HG03520 (cell line): ENCODE measurements around the gene C10orf62.
"Not testable (repeated sequence)": the region's sequence is repeated elsewhere in the genome, so short reads cannot be mapped to it uniquely, and the experiment has no call there.

Experiments used
- ATAC-seq: cut with Tn5 transposase; IDR thresholded peaks from one replicate; pipeline ENCODE4 v1.9.1; 2021; ENCODE audit warnings: mild to moderate bottlenecking, moderate library complexity; ENCODE audit not compliant: unreplicated experiment

C10orf62 gene

DNA sequence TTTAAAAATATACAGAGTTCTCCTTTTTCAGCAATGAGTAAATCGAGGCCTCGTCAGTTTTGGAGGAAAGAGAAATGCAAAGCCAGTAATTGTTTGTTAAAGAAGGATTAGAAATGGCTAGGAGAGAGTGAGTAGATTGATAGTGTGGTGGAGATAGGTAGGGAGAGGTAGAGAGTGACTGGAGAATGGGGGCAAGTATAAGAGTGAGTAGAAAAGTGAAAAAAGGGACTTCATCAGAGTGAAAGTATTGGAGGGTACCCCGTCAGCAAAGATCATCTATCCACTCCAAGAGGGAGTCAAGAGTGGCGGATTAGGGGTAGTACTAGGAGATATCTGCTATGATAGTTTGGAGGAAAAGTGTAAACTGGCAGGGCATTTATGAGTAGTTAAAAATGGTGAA lies 26.2 kb upstream of the C10orf62 start:
- no peak for ATAC-seq

- no peak for ATAC-seq
Measured at GRCh38 chr10:97564776-97565175, 24.7 kb upstream of the C10orf62 start.

DNA sequence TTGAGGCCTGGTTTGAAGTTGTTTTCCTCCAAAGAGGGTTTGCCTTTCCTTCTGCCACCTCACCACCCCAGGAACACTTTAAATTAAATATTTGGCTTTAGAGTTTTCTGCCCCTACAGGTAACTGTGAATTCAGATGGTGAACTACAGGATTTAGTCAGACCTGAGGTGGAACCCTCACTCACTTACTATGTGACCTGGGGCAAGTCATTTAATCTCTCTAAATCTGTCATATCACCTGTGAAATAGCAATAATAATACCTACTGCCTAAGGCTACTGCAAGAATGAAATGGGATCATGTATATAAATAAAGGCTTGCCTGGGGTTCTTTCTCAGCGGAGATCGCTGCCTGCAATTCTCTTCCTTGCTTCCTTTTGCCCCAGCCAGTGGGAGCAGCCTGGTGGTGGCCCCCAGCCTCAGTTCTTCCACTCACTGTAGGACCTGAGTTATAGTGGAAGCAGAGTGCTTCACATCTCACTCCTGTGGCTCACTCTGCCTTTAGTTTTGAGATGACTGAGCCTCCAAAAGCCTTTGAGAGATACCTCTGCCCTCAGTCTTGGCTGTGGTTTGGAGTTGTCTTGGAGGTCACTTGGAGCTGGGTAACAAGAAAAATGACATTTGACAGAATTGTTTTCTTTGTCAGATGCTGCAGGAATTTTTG lies 23.1 kb upstream of the C10orf62 start:
- no peak for ATAC-seq

DNA sequence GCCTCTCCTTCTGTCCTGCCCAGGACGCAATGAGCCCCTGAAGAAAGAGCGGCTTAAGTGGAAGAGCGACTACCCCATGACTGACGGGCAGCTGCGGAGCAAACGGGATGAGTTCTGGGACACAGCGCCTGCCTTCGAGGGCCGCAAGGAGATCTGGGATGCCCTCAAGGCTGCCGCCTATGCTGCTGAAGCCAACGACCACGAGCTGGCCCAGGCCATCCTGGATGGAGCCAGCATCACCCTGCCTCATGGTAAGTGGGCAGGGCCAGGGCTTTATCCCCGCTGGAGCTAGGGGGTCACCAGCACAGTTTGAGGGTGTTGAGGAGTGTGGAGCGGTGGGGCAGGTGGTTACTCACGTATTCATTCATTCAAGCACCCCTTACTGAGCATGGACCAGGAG lies 21.6 kb upstream of the C10orf62 start:
- ATAC-seq = no peak

DNA sequence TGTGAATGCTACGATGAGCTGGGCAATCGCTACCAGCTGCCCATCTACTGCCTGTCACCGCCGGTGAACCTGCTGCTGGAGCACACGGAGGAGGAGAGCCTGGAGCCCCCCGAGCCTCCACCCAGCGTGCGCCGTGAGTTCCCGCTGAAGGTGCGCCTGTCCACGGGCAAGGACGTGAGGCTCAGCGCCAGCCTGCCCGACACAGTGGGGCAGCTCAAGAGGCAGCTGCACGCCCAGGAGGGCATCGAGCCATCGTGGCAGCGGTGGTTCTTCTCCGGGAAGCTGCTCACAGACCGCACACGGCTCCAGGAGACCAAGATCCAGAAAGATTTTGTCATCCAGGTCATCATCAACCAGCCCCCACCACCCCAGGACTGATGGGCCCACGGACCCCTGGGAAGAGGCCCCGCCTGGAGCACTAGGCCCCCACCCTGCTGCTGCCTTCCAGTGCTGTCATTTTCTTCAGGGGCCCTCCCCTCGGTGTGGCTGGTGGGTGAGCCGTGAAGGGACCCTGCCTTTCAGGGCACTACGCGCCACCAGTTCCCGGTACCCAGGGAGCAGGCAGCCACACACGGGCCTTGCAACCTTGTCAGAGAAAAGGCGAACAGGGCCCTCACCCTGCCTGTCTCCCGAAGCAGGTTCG lies 19.3 kb upstream of the C10orf62 start:
- ATAC-seq = no peak

DNA sequence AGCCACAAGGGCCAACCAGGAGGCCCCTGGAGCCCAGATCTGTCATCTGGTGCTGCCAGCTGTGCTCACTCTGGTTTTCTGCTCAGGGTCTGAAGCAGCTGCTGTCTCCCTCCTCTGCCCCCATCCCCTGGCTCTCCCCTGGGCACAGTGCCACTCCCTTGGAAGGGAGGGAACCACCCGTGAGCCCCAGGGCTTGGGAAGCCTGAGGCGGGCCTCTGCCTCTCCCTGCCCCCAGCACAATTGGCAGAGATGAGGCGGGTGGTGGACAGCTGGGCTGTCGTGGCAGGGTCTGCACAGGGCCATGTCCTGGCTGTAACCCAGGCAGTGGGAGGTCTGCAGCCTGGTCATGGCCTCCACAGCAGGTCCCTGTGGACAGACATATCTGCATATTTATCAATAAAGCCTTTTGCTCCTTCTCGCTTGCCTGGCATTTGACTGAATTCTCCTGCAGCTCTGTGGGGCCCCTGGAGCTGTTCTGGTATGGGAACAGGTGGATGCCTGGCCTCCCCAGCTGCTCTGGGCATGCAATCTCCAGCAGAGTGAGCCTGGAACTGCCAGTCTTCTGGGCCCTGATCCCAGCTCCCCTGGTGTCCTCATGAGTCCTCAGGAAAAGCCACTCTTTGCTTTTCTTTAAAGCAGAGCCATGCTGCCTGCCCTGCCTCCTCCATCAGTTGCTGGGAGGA lies 18.6 kb upstream of the C10orf62 start:
- no peak for ATAC-seq

GRCh38 chr10:97571622-97572021 lies 17.9 kb upstream of the C10orf62 start:
- no peak for ATAC-seq

GRCh38 chr10:97572214-97572989 lies 17.1 kb upstream of the C10orf62 start, which contains the start of gene ANKRD2:
ANKRD2 (plus strand) TSS chr10:97572779; CDS start chr10:97572789, 10 bp downstream.
- no peak for ATAC-seq

DNA sequence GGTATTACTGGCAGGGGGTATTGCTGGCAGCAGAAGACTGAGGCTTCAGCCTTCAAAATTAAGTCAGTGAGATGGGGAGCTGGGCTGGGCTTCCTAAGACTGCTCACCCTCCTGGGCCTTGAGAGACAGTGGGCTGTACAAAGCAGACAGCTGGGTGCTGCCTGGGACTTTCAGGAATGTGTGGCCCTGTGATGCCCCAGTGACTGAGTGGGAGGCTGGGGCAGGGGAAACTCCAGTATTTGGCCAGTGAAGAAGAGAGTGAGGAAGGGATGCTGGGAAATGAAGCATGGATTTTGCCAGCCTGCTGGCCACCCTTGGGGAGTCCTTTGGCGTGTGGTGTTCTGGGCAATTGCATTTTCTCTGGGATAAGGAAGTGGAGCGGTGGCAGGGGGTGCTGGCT lies 16.5 kb upstream of the C10orf62 start:
- ATAC-seq = no peak

- no peak for ATAC-seq
Measured at GRCh38 chr10:97573672-97574071, 15.8 kb upstream of the C10orf62 start.

GRCh38 chr10:97574374-97575126 lies 15.0 kb upstream of the C10orf62 start:
- no peak for ATAC-seq

DNA sequence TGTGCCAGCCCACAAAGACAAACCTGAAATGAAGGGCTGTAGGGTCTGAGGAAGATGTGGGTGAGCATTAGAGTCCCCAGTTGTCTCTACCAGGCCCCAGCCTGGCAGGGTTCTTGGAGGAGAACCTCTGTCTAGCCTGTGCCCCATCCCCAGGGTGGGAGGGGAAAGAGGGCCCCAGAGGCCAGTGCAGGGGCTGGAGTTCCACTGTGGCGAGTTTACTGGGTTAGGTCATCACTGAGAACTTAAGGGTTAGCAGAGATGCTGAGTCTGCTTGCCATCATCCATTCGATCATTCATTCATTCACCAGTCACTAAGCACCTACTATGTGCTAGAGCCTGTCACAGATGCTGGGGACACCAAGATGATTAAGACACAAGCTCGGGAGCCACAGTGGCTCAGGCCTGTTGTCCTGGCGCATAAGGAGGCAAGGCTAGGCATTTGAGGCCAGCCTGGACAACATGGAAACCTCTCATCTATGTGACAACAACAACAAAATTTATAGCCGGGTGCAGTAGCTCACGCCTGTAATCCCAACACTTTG lies 14.3 kb upstream of the C10orf62 start:
- ATAC-seq = no peak

DNA sequence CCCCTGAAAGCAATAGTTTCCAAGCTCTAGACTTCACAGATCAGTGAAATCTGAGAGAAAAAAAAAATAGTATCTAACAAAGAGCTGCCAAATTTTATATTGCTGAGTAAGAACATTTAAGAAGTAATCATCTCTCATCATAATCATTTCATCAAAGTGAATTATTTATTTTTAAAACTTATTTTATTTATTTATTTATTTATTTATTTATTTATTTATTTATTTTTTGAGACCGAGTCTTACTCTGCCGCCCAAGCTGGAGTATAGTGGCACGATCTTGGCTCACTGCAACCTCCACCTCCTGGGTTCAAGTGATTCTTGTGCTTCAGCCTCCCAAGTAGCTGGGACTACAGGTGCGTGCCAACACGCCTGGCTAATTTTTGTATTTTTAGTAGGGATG lies 13.0 kb upstream of the C10orf62 start:
- not testable (repeated sequence) for ATAC-seq

GRCh38 chr10:97577701-97578100 lies 11.8 kb upstream of the C10orf62 start:
- ATAC-seq = no peak

GRCh38 chr10:97578171-97578844 lies 11.2 kb upstream of the C10orf62 start:
- no peak for ATAC-seq

DNA sequence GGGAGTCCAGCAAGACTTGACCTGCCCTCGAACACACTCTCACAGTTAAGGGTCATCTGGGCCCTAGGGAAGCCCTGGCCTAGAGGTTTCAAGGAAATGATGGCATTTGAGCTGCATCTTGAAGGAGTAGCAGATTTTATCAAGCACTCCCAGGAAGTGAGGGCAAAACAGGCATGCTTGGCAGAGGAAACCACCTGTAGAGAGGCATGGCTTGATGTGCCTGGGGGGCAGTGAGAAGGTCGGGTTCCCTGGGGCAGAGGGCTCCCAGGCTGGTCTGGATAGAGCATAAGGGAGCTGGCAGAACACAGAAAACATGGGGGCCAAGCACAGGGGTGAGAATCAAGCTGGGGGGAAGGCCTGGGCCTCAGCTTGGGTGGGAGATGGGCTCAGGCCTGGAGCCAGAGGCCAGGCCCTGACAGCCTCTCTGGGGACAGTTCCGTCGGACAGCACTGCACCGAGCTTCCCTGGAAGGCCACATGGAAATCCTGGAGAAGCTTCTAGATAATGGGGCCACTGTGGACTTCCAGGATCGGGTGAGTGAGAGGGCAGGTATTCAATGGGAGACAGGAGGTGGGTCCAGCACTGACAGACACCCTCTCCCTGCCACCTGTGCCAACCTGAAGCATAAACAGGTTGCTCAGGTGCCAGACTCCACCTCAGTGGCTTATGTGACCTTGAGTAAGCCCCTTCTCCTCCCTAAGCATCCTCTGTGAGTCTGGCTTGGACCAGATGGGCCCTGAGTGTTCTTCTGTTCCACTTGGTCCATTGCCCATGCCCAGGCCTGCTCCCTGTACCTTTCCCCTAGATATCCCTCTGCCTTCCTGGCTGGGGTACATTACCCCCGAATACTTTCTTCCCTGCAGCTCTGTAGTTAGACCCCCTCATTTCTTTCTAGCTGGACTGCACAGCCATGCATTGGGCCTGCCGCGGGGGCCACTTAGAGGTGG lies 8.8 kb upstream of the C10orf62 start:
- ATAC-seq = no peak

DNA sequence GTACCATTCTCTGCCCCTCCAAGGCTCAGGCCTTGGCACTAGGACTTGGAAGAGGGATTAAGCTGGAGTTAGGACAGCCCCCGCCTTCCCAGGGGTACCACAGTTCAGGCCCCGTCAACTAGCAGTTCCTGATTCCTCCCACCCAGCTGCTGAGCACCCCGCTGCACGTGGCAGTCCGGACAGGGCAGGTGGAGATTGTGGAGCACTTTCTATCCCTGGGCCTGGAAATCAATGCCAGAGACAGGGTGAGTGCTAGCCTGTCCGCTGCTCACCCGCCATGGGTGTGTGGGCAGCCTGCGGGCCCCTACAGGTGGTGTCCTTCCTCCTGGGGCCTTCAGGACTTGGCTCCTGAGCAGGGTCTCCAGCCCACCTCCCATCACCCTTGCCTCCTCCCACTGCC lies 7.4 kb upstream of the C10orf62 start:
- ATAC-seq = no peak

- no peak for ATAC-seq
Measured at GRCh38 chr10:97583476-97583875, 6.0 kb upstream of the C10orf62 start.
